Endothelial cell of umbilical vein (primary cell): ENCODE data around the gene IL9R.

Experiments
- EZH2 ChIP-seq: IDR thresholded peaks from 2 replicates; pipeline ENCODE4 v1.6.1; 2012; ENCODE audit warnings: borderline replicate concordance, low read depth, mild to moderate bottlenecking, moderate library complexity, low read length, inconsistent platforms; ENCODE audit not compliant: severe bottlenecking
- FOS ChIP-seq: IDR thresholded peaks from 2 replicates; pipeline ENCODE4 v1.6.1; 2011; ENCODE audit warnings: mild to moderate bottlenecking, low read length, moderate library complexity, borderline replicate concordance; ENCODE audit not compliant: insufficient read depth
- GATA2 ChIP-seq: IDR thresholded peaks from 2 replicates; pipeline ENCODE4 v1.7.0; 2011; ENCODE audit warnings: low read depth, mild to moderate bottlenecking, moderate library complexity, mixed read lengths, low read length; ENCODE audit not compliant: insufficient read length, insufficient read depth
- JUN ChIP-seq: IDR thresholded peaks from 2 replicates; pipeline ENCODE4 v1.6.1; 2011; ENCODE audit warnings: borderline replicate concordance, low read depth; ENCODE audit not compliant: insufficient read length, insufficient read depth
- MAX ChIP-seq: IDR thresholded peaks from 2 replicates; pipeline ENCODE4 v1.6.1; 2011; ENCODE audit not compliant: insufficient read depth, insufficient read length
- MYC ChIP-seq: IDR thresholded peaks from one replicate; pipeline ENCODE4 v1.6.1; 2011; ENCODE audit warnings: mild to moderate bottlenecking, low read depth, low read length
- POLR2A ChIP-seq: IDR thresholded peaks from 2 replicates; pipeline ENCODE4 v1.6.1; 2012; ENCODE audit warnings: low read depth, mild to moderate bottlenecking, control low read depth, low read length
- POLR2AphosphoS5 ChIP-seq: IDR thresholded peaks from 2 replicates; pipeline ENCODE4 v1.6.1; 2012; ENCODE audit warnings: low read depth, mild to moderate bottlenecking, control low read depth, low read length, moderate library complexity; ENCODE audit not compliant: insufficient read depth
- TF ChIP-seq, protein P1 (sequence below), 2 donors: IDR thresholded peaks; 1 replicate in 1 of 2; 2 replicates in 1 of 2; pipeline ENCODE4 v1.5.1; 2011; ENCODE audit warnings: low read length in 2 of 2, mild to moderate bottlenecking in 2 of 2, moderate library complexity in 2 of 2, control low read depth in 1 of 2, inconsistent platforms in 1 of 2, low read depth in 1 of 2; ENCODE audit not compliant: insufficient read depth in 1 of 2; ENCODE audit errors: extremely low read depth in 1 of 2

GRCh38 chrX:155998761-155999510, 1.4 kb downstream of the IL9R start:
- TF ChIP-seq EZH2 (no peak), POLR2A (no peak), POLR2AphosphoS5 (no peak), FOS (no peak), MAX (no peak), JUN (no peak), MYC (no peak), GATA2 (no peak)
- TF ChIP-seq, protein P1, sequence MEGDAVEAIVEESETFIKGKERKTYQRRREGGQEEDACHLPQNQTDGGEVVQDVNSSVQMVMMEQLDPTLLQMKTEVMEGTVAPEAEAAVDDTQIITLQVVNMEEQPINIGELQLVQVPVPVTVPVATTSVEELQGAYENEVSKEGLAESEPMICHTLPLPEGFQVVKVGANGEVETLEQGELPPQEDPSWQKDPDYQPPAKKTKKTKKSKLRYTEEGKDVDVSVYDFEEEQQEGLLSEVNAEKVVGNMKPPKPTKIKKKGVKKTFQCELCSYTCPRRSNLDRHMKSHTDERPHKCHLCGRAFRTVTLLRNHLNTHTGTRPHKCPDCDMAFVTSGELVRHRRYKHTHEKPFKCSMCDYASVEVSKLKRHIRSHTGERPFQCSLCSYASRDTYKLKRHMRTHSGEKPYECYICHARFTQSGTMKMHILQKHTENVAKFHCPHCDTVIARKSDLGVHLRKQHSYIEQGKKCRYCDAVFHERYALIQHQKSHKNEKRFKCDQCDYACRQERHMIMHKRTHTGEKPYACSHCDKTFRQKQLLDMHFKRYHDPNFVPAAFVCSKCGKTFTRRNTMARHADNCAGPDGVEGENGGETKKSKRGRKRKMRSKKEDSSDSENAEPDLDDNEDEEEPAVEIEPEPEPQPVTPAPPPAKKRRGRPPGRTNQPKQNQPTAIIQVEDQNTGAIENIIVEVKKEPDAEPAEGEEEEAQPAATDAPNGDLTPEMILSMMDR (IDR thresholded peaks at IDR 0.05; ENCODE audit: extremely low read depth in 1 of 2, insufficient read depth in 1 of 2, low read depth in 1 of 2, low read length in 2 of 2), result no peak
